ENCODE data around the gene ZNF497. TPM values are rescaled to one million over a fixed set of nuclear protein-coding genes. Genes with fewer than 3 reads are reported as not detected.
A peak's percentile ranks its signal among the peaks of the same experiment; 100 is the strongest.

The ZNF497 gene
- total and polyA plus RNA-seq, 9 of the 15 experiments (the other 6 are each of a cell fraction or from before 2014, with no cell fraction given): 0.06 to 0.98 (median 0.44) TPM; not detected in 1

- TF ChIP-seq, protein P1, sequence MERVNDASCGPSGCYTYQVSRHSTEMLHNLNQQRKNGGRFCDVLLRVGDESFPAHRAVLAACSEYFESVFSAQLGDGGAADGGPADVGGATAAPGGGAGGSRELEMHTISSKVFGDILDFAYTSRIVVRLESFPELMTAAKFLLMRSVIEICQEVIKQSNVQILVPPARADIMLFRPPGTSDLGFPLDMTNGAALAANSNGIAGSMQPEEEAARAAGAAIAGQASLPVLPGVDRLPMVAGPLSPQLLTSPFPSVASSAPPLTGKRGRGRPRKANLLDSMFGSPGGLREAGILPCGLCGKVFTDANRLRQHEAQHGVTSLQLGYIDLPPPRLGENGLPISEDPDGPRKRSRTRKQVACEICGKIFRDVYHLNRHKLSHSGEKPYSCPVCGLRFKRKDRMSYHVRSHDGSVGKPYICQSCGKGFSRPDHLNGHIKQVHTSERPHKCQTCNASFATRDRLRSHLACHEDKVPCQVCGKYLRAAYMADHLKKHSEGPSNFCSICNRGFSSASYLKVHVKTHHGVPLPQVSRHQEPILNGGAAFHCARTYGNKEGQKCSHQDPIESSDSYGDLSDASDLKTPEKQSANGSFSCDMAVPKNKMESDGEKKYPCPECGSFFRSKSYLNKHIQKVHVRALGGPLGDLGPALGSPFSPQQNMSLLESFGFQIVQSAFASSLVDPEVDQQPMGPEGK (CRISPR knock-in tag; IDR thresholded peaks at IDR 0.05; ENCODE audit: borderline replicate concordance): no peak
- no peak for TF ChIP-seq THRA (IDR thresholded peaks at IDR 0.05)
- no peak for TF ChIP-seq RNF219 (CRISPR knock-in tag; IDR thresholded peaks at IDR 0.05)
- TF ChIP-seq ZNF23 (CRISPR knock-in tag; IDR thresholded peaks at IDR 0.05): no peak
- no peak for TF ChIP-seq XRCC3 (IDR thresholded peaks at IDR 0.05)
- TF ChIP-seq ARID3B (CRISPR knock-in tag; IDR thresholded peaks at IDR 0.05; ENCODE audit: borderline replicate concordance): no peak
- no peak for TF ChIP-seq ZNF175 (CRISPR knock-in tag; IDR thresholded peaks at IDR 0.05; ENCODE audit: low read depth)
- no peak for TF ChIP-seq FOXA1 (IDR thresholded peaks at IDR 0.05; ENCODE audit: borderline replicate concordance)
- TF ChIP-seq RBM22 (IDR thresholded peaks at IDR 0.05; ENCODE audit: low read depth, low read length, poor library complexity, severe bottlenecking): peak; percentile 100
- no peak; the same call in none of the 2 replicates for TF ChIP-seq RNF2 (IDR thresholded peaks at IDR 0.05)
- no peak for TF ChIP-seq ZC3H11A (IDR thresholded peaks at IDR 0.05; ENCODE audit: low read depth, low read length)
- TF ChIP-seq TEAD4 (IDR thresholded peaks at IDR 0.05; ENCODE audit: low read length): peak; percentile 2; the same call in 1 of the 2 replicates
- TF ChIP-seq TEAD4 (CRISPR knock-in tag; IDR thresholded peaks at IDR 0.05; ENCODE audit: borderline replicate concordance): no peak
- peak; percentile 95 for TF ChIP-seq POLR2A (conservative IDR thresholded peaks at IDR 0.05)
- peak; percentile 12 to 64; a peak in 3 of 4 replicates for TF ChIP-seq MAZ (CRISPR knock-in tag; conservative IDR thresholded peaks at IDR 0.05 in 1 of 2, IDR thresholded peaks at IDR 0.05 in 1 of 2)
- no peak for TF ChIP-seq EP300 (IDR thresholded peaks at IDR 0.05; ENCODE audit: low read length)
- no peak for TF ChIP-seq ZFPM2 (CRISPR knock-in tag; IDR thresholded peaks at IDR 0.05)
- peak in 1 of 2 experiments; percentile 64; a peak in 2 of 4 replicates for TF ChIP-seq ARNT (IDR thresholded peaks at IDR 0.05)
- no peak for TF ChIP-seq CTCF (IDR thresholded peaks at IDR 0.05 in 2 of 3, conservative IDR thresholded peaks at IDR 0.05 in 1 of 3; ENCODE audit: insufficient read depth in 2 of 3, low read depth in 1 of 3, low read length in 3 of 3)
These were observed at the start of gene ZNF497 (continued) for GRCh38 chr19:58362272-58362994.

Measured in K562 (cell line).